ENCODE results near the gene TMEM174. TPM values are rescaled to one million over a fixed set of nuclear protein-coding genes. Genes with fewer than 3 reads are reported as not detected.

Gene TMEM174
- total RNA-seq, 1 donor: not detected

- H3K36me3 ChIP-seq (ENCODE audit: insufficient read depth, low read length): no peaks in the 10 kb centered on the region
- H3K4me2 ChIP-seq (ENCODE audit: insufficient read depth, low read length): no peak overlapping the region
- H3K9me3 ChIP-seq (ENCODE audit: low read depth, low read length): no peaks in the 10 kb centered on the region
- no peak overlapping the region for H3K27ac ChIP-seq (ENCODE audit: low read depth, low read length)
- H3K27me3 ChIP-seq (ENCODE audit: insufficient read depth, low read length): peaks cover 2% of the 10 kb centered on the region
- no peaks in the 10 kb centered on the region for H3K4me1 ChIP-seq (ENCODE audit: insufficient read depth, low read length)
- no peak overlapping the region for H2AFZ ChIP-seq (ENCODE audit: low read length)
- DNase-seq (ENCODE audit: insufficient read length, low spot score, missing footprints): no peak
- no peaks in the 10 kb centered on the region for H3K79me2 ChIP-seq (ENCODE audit: insufficient read depth, low read length)
- no peaks in the 10 kb centered on the region for H4K20me1 ChIP-seq (ENCODE audit: insufficient read depth, low read length)
- no peak overlapping the region for H3K4me3 ChIP-seq (ENCODE audit: insufficient read depth, low read length)
- TF ChIP-seq, protein P1, sequence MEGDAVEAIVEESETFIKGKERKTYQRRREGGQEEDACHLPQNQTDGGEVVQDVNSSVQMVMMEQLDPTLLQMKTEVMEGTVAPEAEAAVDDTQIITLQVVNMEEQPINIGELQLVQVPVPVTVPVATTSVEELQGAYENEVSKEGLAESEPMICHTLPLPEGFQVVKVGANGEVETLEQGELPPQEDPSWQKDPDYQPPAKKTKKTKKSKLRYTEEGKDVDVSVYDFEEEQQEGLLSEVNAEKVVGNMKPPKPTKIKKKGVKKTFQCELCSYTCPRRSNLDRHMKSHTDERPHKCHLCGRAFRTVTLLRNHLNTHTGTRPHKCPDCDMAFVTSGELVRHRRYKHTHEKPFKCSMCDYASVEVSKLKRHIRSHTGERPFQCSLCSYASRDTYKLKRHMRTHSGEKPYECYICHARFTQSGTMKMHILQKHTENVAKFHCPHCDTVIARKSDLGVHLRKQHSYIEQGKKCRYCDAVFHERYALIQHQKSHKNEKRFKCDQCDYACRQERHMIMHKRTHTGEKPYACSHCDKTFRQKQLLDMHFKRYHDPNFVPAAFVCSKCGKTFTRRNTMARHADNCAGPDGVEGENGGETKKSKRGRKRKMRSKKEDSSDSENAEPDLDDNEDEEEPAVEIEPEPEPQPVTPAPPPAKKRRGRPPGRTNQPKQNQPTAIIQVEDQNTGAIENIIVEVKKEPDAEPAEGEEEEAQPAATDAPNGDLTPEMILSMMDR (IDR thresholded peaks at IDR 0.05; ENCODE audit: extremely low read depth, low read depth, low read length): no peak
Observed at GRCh38 chr5:73221726-73222125, 48.7 kb downstream of the TMEM174 start.

- H3K4me2 ChIP-seq (ENCODE audit: insufficient read depth, low read length): no peak overlapping the region
- TF ChIP-seq, protein P1 (IDR thresholded peaks at IDR 0.05; ENCODE audit: extremely low read depth, low read depth, low read length): no peak
- H3K27ac ChIP-seq (ENCODE audit: low read depth, low read length): no peak overlapping the region
- H3K9me3 ChIP-seq (ENCODE audit: low read depth, low read length): no peaks in the 10 kb centered on the region
- no peak for DNase-seq (ENCODE audit: insufficient read length, low spot score, missing footprints)
- no peaks in the 10 kb centered on the region for H3K4me1 ChIP-seq (ENCODE audit: insufficient read depth, low read length)
- peaks cover 2% of the 10 kb centered on the region for H3K27me3 ChIP-seq (ENCODE audit: insufficient read depth, low read length)
- no peak overlapping the region for H3K4me3 ChIP-seq (ENCODE audit: insufficient read depth, low read length)
- H4K20me1 ChIP-seq (ENCODE audit: insufficient read depth, low read length): no peaks in the 10 kb centered on the region
- H3K79me2 ChIP-seq (ENCODE audit: insufficient read depth, low read length): no peaks in the 10 kb centered on the region
- H3K36me3 ChIP-seq (ENCODE audit: insufficient read depth, low read length): no peaks in the 10 kb centered on the region
- no peak overlapping the region for H2AFZ ChIP-seq (ENCODE audit: low read length)
Observed at GRCh38 chr5:73222173-73222572, 49.2 kb downstream of the TMEM174 start.

Other genes starting within 250 kb of the TMEM174 start
- 29.2 and 31.5 TPM in 2 replicates for gene FCHO2, start 217.2 kb upstream of the TMEM174 start, total RNA-seq
- gene TMEM171, start 52.6 kb upstream of the TMEM174 start, total RNA-seq: 8.0 TPM in 2 replicates